Measurements from ENCODE around the gene COPZ1.

Gene COPZ1

DNA sequence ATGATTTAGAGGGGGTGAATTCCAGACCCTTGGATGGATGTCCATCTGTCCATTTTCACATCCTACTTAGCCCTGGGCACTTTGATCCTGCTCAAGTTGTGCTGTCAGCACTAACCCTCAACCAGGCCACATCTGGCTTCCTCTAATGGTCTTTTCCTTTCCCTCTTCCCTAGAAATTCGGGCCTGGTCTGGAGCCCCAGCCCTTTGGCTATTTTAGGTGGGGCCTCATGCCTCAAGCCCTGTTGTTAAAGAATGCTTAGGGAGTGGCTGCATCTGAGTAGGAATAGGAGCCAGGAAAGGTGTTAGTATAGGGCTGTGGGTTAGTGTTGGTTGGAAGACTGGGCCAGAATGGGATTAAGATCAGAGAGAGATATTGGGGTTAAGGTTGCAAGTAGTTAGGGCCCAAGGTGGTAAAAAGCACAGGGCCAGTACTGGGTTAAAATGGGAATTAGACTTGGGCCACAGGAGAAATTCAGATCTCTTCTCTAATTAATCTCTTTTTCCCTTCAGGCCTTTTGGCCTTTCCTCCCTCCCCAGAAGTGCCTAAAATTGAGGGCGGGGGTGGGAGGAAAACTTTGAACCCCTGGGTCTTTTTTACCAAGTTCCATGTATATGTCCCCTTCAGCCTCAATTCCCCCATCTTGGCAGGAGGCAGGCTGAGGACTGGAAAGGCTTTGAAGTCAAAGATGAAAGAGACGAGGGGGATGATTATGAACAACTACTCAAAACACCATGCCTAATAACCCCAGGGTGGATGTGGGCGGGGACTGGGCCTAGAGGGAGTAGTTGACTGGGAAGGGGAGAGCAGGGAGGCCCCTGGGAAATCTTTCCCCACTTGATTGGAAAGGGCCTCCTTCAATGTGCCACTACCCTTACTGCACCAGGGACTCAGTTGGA is 63.6 kb downstream of the COPZ1 start:
- Histone ChIP-seq H3K27me3 (replicated peaks; ENCODE audit: control insufficient read depth, insufficient read depth, low read length) (no peaks in the 10 kb centered on the region), H3K4me3 (replicated peaks; ENCODE audit: low read depth, low read length) (no peak overlapping the region), H3K36me3 (ENCODE audit: control insufficient read depth, insufficient read depth, low read length) (no peaks in the 10 kb centered on the region)
- DNase-seq (ENCODE audit: extremely low read depth, insufficient read length), result no peak
- TF ChIP-seq, protein P1, sequence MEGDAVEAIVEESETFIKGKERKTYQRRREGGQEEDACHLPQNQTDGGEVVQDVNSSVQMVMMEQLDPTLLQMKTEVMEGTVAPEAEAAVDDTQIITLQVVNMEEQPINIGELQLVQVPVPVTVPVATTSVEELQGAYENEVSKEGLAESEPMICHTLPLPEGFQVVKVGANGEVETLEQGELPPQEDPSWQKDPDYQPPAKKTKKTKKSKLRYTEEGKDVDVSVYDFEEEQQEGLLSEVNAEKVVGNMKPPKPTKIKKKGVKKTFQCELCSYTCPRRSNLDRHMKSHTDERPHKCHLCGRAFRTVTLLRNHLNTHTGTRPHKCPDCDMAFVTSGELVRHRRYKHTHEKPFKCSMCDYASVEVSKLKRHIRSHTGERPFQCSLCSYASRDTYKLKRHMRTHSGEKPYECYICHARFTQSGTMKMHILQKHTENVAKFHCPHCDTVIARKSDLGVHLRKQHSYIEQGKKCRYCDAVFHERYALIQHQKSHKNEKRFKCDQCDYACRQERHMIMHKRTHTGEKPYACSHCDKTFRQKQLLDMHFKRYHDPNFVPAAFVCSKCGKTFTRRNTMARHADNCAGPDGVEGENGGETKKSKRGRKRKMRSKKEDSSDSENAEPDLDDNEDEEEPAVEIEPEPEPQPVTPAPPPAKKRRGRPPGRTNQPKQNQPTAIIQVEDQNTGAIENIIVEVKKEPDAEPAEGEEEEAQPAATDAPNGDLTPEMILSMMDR (IDR thresholded peaks at IDR 0.05; ENCODE audit: insufficient read depth, low read length, poor library complexity, severe bottlenecking), result no peak

DNA sequence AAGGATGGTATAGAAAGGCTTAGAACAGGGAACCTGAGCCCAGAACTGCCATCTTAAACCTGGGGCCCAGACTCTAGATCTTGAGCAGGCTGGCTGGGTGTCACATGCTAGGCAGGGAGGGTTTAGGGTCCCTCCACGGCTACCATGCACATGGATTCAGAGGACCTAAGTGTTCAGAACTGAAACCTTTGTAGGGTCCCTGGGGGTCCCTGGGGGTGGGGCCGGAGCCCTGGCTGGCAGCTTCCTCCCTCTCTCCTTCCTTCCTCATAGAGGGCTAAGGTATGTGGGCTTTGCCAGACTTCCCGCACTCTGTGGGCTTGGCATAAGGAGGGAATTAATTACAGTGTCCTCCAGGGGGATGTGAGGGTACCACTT is 64.2 kb downstream of the COPZ1 start:
- no peak for DNase-seq (ENCODE audit: extremely low read depth, insufficient read length)
- Histone ChIP-seq H3K27me3 (replicated peaks; ENCODE audit: control insufficient read depth, insufficient read depth, low read length) (no peaks in the 10 kb centered on the region), H3K36me3 (ENCODE audit: control insufficient read depth, insufficient read depth, low read length) (no peaks in the 10 kb centered on the region), H3K4me3 (replicated peaks; ENCODE audit: low read depth, low read length) (no peak overlapping the region)
- TF ChIP-seq, protein P1 (IDR thresholded peaks at IDR 0.05; ENCODE audit: insufficient read depth, low read length, poor library complexity, severe bottlenecking), result no peak

DNA sequence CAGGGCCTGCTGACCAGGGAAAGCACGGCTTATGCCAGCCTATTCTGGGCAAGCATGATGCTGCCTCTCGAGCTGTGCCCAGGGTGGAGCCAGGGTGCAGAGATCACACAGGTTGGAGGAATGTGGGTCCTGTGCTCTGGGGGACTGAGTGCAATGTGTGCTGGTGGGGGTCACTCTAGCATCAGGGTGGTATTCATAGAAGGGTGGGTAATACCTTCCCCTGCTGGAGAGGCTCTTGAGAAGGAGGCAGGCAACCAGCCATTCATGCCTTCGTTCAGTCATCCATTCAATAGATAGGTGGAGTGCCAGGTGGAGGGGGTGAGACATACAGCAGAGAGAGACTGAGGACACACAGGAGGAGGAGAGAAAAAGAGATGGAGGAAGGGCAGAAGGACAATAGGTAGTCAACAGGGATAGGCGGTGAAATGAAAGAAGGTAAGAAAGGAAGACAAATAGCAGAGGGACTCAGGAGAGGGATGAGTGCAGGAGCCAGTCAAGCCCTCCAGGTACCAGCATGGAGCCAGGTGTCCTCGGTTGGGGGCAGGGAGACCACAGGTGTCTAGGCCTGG is 64.8 kb downstream of the COPZ1 start:
- no peak for DNase-seq (ENCODE audit: extremely low read depth, insufficient read length)
- Histone ChIP-seq H3K4me3 (replicated peaks; ENCODE audit: low read depth, low read length) (peak overlapping the region; percentile 66; the same call in 1 of the 2 replicates), H3K27me3 (replicated peaks; ENCODE audit: control insufficient read depth, insufficient read depth, low read length) (no peaks in the 10 kb centered on the region), H3K36me3 (ENCODE audit: control insufficient read depth, insufficient read depth, low read length) (no peaks in the 10 kb centered on the region)
- TF ChIP-seq, protein P1 (IDR thresholded peaks at IDR 0.05; ENCODE audit: insufficient read depth, low read length, poor library complexity, severe bottlenecking), result no peak

DNA sequence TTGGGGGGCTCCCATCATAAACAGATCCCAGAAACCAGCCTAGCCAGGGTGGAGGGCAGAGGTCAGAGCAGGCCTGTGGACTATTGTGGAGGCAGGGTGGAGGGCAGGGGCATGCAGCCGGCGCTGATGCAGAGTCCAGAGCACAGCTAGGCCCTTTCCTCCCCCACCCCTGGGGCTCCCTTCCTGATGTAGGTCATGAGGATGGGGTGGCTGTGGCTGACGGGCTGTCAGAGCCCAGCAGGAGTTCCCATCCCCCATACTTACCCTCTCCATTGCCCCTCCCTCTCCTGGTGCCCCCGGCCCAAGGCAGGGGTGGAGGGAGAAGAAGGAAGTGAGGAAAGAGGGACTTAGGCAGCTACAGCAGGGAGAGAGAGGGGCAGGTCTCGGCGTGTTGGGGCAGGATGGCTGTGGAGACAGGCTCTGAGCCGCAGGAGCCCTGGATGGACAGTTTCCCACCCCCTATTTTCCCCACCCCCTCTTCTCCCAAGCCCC is 65.3 kb downstream of the COPZ1 start:
- TF ChIP-seq, protein P1 (IDR thresholded peaks at IDR 0.05; ENCODE audit: insufficient read depth, low read length, poor library complexity, severe bottlenecking), result no peak
- no peaks in the 10 kb centered on the region for H3K36me3 ChIP-seq (ENCODE audit: control insufficient read depth, insufficient read depth, low read length)
- no peak for DNase-seq (ENCODE audit: extremely low read depth, insufficient read length)
- H3K27me3 ChIP-seq (replicated peaks; ENCODE audit: control insufficient read depth, insufficient read depth, low read length), result no peaks in the 10 kb centered on the region
- H3K4me3 ChIP-seq (replicated peaks; ENCODE audit: low read depth, low read length), result peak overlapping the region; percentile 66

DNA sequence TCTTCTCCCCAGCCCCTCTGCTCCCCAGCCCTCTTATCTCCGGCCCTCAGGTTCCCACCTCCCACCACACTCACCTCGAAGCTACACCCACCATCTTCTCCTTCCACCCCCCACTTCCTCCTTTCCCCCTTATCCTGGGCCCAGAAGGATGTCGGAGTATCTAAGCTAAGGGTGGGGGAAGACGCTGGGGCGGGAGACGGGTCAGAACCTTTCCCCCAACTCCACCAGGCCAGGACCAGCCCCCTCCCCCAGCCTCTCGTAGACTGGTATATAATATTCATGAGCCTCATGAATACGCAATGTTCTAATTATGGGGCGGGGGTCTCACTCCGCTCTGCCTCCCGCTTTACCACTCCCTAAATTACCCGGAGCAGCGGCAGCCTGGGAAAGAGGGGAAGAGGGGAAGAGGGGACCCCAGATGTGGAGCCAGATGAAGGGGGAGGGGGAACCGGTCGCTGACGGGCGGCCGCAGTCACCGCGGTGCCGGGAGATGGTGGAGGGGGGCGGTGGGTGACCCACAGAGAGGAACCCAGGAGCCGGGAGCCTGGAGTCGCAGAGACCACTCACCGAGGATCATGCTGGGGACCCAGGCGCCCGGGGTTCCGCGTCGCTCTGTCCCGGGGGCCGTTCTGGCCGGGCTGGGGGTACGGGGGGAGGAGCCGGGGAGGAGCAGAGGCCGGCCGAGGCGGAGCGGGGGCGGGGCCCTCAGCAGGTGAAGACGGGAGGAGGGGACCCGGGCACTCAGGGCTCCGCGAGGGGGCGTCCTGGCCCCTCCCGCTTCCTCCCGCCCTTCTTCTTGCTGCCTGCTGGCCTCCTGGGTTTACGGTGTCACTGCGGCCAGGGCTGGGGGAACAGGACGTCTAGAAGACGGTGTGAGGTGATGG is 66.0 kb downstream of the COPZ1 start:
- peak; percentile 75 for DNase-seq (ENCODE audit: extremely low read depth, insufficient read length)
- Histone ChIP-seq H3K27me3 (replicated peaks; ENCODE audit: control insufficient read depth, insufficient read depth, low read length) (no peaks in the 10 kb centered on the region), H3K36me3 (ENCODE audit: control insufficient read depth, insufficient read depth, low read length) (no peaks in the 10 kb centered on the region), H3K4me3 (replicated peaks; ENCODE audit: low read depth, low read length) (peak overlapping the region; percentile 66)
- TF ChIP-seq, protein P1 (IDR thresholded peaks at IDR 0.05; ENCODE audit: insufficient read depth, low read length, poor library complexity, severe bottlenecking), result peak; percentile 66

Measured in GM06990 (cell line).